Calu3 (cell line): Measurements from ENCODE around the gene DNER. TPM values are rescaled to one million over a fixed set of nuclear protein-coding genes. Genes with fewer than 3 reads are reported as not detected.
A peak's percentile ranks its signal among the peaks of the same experiment; 100 is the strongest.

ENCODE experiments used
- BruUV-seq: library from RNA; stranded (reverse); fragments of 400-500 nt; replicated peaks from 2 replicates; lab custom pipeline; 2021; lab: Mats Ljungman, UMichigan
- CTCF ChIA-PET: fragments of 300-600 bp; sonication (Branson Sonifier 250); formaldehyde crosslinking; loops from one replicate; lab custom pipeline; 2022; ENCODE audit warnings: antibody characterized with exemption; lab: Charles Lee
- DNase-seq: peaks from one replicate; pipeline ENCODE4 v3.0.0; 2022
- H3K27ac Mint-ChIP-seq: one replicate; pipeline ENCODE4 v1.8.0; 2022; ENCODE audit warnings: mixed read lengths; ENCODE audit not compliant: unreplicated experiment
- H3K27me3 Mint-ChIP-seq: one replicate; pipeline ENCODE4 v1.8.0; 2022; ENCODE audit warnings: mixed read lengths; ENCODE audit not compliant: unreplicated experiment
- H3K36me3 Mint-ChIP-seq: one replicate; pipeline ENCODE4 v1.8.0; 2022; ENCODE audit warnings: mild to moderate bottlenecking, moderate library complexity, mixed read lengths; ENCODE audit not compliant: insufficient read depth, unreplicated experiment
- H3K4me1 Mint-ChIP-seq: one replicate; pipeline ENCODE4 v1.8.0; 2022; ENCODE audit warnings: mild to moderate bottlenecking, low read depth, mixed read lengths; ENCODE audit not compliant: unreplicated experiment
- H3K4me3 Mint-ChIP-seq: one replicate; pipeline ENCODE4 v1.8.0; 2022; ENCODE audit warnings: mild to moderate bottlenecking, low read depth, moderate library complexity, mixed read lengths; ENCODE audit not compliant: unreplicated experiment
- H3K9me3 Mint-ChIP-seq: one replicate; pipeline ENCODE4 v1.8.0; 2022; ENCODE audit warnings: low read depth, mixed read lengths; ENCODE audit not compliant: unreplicated experiment
- CTCF ChIP-seq: fragments of 200-600 bp; IDR thresholded peaks from one replicate; pipeline ENCODE4 v1.8.0; 2022; ENCODE audit warnings: antibody characterized with exemption; ENCODE audit not compliant: unreplicated experiment
- intact Hi-C: fragments of 100-400 bp; cut with micrococcal nuclease; formaldehyde crosslinking; loops from one replicate; pipeline ENCODE4 v1.10.0; 2022; ENCODE audit not compliant: unreplicated experiment
- total RNA-seq: library from RNA; stranded (reverse); gene quantifications from 2 replicates; pipeline ENCODE4 v1.2.3, GENCODE V29; 2022

Gene DNER
- total RNA-seq, 1 experiment from 2014 or later, result 1.1 TPM

- Mint-ChIP-seq H3K27ac (no peak overlapping the region), H3K9me3 (peaks cover 2% of the 10 kb centered on the region), H3K4me3 (no peak overlapping the region), H3K4me1 (peaks cover 33% of the 10 kb centered on the region), H3K27me3 (no peaks in the 10 kb centered on the region), H3K36me3 (peaks cover 16% of the 10 kb centered on the region)
- intact Hi-C loops, result no loop called here
- BruUV-seq, result no TSS peak
- no peak for DNase-seq
- CTCF ChIA-PET, result no interaction called here
- TF ChIP-seq CTCF, result no peak
These were observed 301.7 kb downstream of the DNER start for GRCh38 chr2:229412686-229413085.

- Mint-ChIP-seq H3K27ac (peak overlapping the region; percentile 27), H3K36me3 (peaks cover 23% of the 10 kb centered on the region)
- intact Hi-C loops, result no loop called here
These were observed 303.4 kb downstream of the DNER start for GRCh38 chr2:229410946-229411345.

GRCh38 chr2:229410264-229410663 lies 304.1 kb downstream of the DNER start:
- DNase-seq, result no peak
- CTCF ChIA-PET, result no interaction called here
- Mint-ChIP-seq H3K4me1 (peaks cover 47% of the 10 kb centered on the region), H3K27ac (peak overlapping the region; percentile 100), H3K36me3 (peaks cover 23% of the 10 kb centered on the region), H3K27me3 (no peaks in the 10 kb centered on the region), H3K9me3 (peaks cover 2% of the 10 kb centered on the region), H3K4me3 (peak overlapping the region; percentile 8)
- no TSS peak for BruUV-seq
- intact Hi-C loops, result no loop called here
- TF ChIP-seq CTCF, result no peak

More at GRCh38 chr2:229410946-229411345, 303.4 kb downstream of the DNER start:
- CTCF ChIA-PET, result no interaction called here
- Mint-ChIP-seq H3K27me3 (no peaks in the 10 kb centered on the region), H3K9me3 (peaks cover 2% of the 10 kb centered on the region), H3K4me1 (peaks cover 47% of the 10 kb centered on the region), H3K4me3 (no peak overlapping the region)
- TF ChIP-seq CTCF, result no peak
- DNase-seq, result no peak
- no TSS peak for BruUV-seq

DNA sequence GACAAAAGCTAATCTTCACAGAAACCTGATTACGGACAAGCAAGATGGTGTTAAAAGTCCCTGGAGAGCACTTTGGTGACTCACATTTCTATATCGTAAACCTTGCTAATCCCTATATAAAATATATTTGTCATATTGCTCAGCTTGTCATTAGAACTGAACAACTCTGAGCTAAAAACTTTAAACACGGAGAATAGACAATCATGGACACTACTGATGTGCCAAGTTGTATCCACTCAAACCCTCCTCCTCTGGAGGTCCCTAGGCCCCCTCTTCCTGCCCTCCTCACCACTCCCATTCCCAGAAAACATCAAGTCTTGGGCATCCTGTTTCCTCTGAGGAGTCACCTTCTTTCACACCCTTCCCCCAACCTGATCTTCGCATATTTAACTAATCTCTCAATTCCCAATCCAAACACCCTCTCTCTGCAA lies 304.6 kb downstream of the DNER start:
- CTCF ChIA-PET, result interaction anchor here (0.6 kb wide), 1 partner anchor 1603 kb away, joined by 3 read pairs; no protein-coding TSS in a partner anchor
- H3K27ac Mint-ChIP-seq, result peak overlapping the region; percentile 100
- no peak for DNase-seq
- peak overlapping the region; percentile 8 for H3K4me3 Mint-ChIP-seq
- peaks cover 23% of the 10 kb centered on the region for H3K36me3 Mint-ChIP-seq
- no peak for TF ChIP-seq CTCF
- H3K27me3 Mint-ChIP-seq, result no peaks in the 10 kb centered on the region
- intact Hi-C loops, result loop anchor here (2.0 to 5.0 kb wide), 2 partner anchors 37 to 47 kb away; no protein-coding TSS in a partner anchor
- peaks cover 47% of the 10 kb centered on the region for H3K4me1 Mint-ChIP-seq
- peaks cover 2% of the 10 kb centered on the region for H3K9me3 Mint-ChIP-seq
- no TSS peak for BruUV-seq
